ENCODE results near the gene UQCR10. TPM values are rescaled to one million over a fixed set of nuclear protein-coding genes. Genes with fewer than 3 reads are reported as not detected.

The UQCR10 gene
- total and polyA plus RNA-seq, 7 donors: 37.9 to 555 (median 84.5) TPM

DNA sequence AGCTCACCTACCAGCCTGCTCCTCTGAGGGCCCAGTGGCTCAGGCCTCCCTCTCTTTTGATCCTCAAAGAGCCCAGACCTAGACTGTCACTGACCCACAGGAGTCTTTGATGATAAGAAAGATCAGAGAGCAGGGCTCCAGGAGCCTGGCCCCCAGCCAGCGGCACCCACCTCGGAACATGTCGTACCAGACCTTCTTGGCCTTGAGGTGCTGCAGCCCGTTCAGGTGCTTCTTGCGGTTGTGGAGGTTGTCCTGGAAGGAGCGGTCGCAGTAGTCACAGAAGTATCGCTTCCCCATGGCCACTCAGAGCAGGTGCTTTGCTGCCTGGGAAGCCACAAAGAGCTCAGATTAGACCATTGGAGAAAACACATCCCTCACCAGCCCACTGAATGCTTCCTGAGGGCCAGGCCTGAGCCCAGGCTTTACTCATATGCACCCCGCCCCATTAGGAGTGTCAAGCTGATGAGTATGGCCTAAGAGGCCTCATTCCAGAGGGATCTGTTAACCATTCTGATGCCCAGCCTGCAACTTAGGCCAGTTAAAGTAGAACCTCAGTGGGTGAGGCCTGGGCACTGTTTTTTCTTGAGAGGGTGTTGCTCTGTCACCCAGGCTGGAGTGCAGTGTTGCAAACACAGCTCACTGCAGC, 18.8 kb upstream of the UQCR10 start:
- Histone ChIP-seq H3K36me3 (peaks cover 10 to 44% (median 17%) of the 10 kb centered on the region in 4 donors), H3K4me1 (no peaks in the 10 kb centered on the region), H3K27me3 (no peaks in the 10 kb centered on the region), H3K27ac (no peak overlapping the region), H3K9me3 (no peaks in the 10 kb centered on the region), H3K4me3 (no peak overlapping the region)
- TF ChIP-seq, protein P1, sequence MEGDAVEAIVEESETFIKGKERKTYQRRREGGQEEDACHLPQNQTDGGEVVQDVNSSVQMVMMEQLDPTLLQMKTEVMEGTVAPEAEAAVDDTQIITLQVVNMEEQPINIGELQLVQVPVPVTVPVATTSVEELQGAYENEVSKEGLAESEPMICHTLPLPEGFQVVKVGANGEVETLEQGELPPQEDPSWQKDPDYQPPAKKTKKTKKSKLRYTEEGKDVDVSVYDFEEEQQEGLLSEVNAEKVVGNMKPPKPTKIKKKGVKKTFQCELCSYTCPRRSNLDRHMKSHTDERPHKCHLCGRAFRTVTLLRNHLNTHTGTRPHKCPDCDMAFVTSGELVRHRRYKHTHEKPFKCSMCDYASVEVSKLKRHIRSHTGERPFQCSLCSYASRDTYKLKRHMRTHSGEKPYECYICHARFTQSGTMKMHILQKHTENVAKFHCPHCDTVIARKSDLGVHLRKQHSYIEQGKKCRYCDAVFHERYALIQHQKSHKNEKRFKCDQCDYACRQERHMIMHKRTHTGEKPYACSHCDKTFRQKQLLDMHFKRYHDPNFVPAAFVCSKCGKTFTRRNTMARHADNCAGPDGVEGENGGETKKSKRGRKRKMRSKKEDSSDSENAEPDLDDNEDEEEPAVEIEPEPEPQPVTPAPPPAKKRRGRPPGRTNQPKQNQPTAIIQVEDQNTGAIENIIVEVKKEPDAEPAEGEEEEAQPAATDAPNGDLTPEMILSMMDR (IDR thresholded peaks at IDR 0.05): no peak
- TF ChIP-seq POLR2AphosphoS5 (IDR thresholded peaks at IDR 0.05): no peak
- TF ChIP-seq POLR2A (IDR thresholded peaks at IDR 0.05): no peak
- TF ChIP-seq EP300 (IDR thresholded peaks at IDR 0.05): no peak
- intact Hi-C loops (cut with DNase I): no loop called here
- DNase-seq: no peak
- 93 to 94% methylated on average over 9 of the region's 9 CpGs for WGBS, 2 donors

DNA sequence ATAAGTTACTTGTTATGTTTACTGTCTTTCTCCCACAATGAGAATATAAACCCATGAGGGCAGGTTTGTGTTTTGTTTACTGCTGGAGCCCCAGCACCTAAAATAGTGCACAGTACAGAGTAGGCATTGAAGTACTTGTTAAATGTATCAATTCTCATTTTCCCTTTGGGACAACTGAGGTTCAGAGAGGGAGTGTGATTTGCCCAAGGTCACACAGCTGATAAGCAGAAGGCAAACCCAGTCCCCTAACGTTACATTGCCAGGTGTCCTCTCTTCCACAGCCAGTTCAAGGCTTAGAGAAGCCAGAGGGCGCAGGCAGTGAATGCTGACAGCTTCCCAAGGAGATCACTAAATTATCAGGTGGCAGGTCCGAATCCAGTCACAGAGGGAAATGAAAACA, 17.1 kb upstream of the UQCR10 start:
- Histone ChIP-seq H3K27ac (no peak overlapping the region), H3K36me3 (peaks cover 10 to 50% (median 21%) of the 10 kb centered on the region in 4 donors), H3K9me3 (no peaks in the 10 kb centered on the region), H3K4me3 (no peak overlapping the region), H3K27me3 (no peaks in the 10 kb centered on the region), H3K4me1 (no peaks in the 10 kb centered on the region)
- no peak for DNase-seq
- intact Hi-C loops (cut with DNase I): no loop called here
- TF ChIP-seq EP300 (IDR thresholded peaks at IDR 0.05): no peak
- TF ChIP-seq POLR2A (IDR thresholded peaks at IDR 0.05): no peak
- TF ChIP-seq, protein P1 (IDR thresholded peaks at IDR 0.05): no peak
- TF ChIP-seq POLR2AphosphoS5 (IDR thresholded peaks at IDR 0.05): no peak
- 90 to 96% methylated on average over 3 of the region's 3 CpGs for WGBS, 2 donors

DNA sequence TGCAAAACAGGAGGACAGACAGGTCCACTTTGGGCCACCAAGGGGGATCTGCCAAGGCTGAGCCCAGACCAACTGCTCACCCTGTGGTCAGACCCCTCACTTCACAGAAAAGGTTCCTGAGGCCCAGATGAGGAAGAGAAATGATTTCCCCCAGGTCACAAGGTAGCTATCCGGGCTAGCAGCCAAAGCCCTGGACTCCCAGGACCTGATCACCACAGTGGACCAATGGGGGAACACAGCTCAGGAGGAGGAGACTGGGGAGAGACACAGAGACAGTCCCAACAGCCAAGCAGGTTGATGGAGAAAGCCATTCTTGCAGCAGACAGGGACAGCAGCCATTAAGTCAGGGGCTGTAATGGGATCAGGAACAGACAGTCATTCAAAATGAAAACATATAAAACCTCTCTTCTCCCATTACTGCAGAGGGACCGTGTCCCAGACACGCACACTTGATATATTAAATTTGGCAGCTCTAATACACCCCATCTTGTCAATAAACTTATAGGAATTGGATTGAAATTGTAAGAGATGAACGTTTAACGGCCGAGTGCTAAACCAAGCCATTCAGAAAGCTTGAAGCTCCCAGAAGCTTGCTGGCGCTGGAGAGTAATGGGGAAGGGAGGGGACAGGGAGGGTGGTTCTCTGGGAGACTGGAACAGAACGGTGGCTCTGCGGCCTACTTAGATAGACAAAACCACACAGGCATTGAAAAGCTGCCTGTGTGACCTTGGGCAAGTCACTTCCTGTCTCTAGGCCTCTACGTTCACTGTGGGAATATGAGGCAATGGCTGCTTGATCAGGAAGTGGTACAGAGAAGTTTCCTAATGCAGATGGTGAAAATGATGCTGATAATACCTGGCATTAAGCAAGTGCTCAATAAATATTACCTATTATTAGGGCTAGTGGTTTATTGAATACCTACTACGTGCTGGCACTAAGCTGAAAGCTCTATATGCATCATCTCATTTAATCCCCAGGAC, 16.3 kb upstream of the UQCR10 start:
- no peak overlapping the region for H3K27ac ChIP-seq
- no peak for TF ChIP-seq EP300 (IDR thresholded peaks at IDR 0.05)
- TF ChIP-seq POLR2AphosphoS5 (IDR thresholded peaks at IDR 0.05): no peak
- no peak for TF ChIP-seq POLR2A (IDR thresholded peaks at IDR 0.05)
- TF ChIP-seq, protein P1 (IDR thresholded peaks at IDR 0.05): no peak
- peaks cover 10 to 44% (median 19%) of the 10 kb centered on the region in 4 donors for H3K36me3 ChIP-seq
- no peaks in the 10 kb centered on the region for H3K27me3 ChIP-seq
- WGBS, 2 donors: 81 to 90% methylated on average over 11 of the region's 11 CpGs
- DNase-seq: no peak
- H3K4me1 ChIP-seq: no peaks in the 10 kb centered on the region
- H3K4me3 ChIP-seq: no peak overlapping the region
- H3K9me3 ChIP-seq: no peaks in the 10 kb centered on the region
- intact Hi-C loops (cut with DNase I): no loop called here

DNA sequence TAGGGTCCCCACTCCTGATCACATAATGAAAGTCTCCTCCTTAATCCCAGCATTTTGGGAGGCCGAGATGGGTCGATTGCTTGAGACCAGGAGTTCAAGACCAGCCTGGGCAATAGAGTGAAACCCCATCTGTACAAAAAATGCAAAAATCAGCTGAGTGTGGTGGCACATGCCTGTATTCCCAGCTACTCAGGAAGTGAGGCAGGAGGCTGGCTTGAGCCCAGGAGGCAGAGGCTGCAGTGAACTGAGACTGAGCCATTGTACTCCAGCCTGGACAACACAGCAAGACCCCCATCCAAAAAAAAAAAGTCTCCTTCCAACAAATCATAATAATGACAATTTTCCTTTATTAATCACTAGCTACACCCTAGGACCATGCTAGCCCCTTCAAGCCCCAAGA, 15.5 kb upstream of the UQCR10 start:
- Histone ChIP-seq H3K4me3 (no peak overlapping the region), H3K9me3 (no peaks in the 10 kb centered on the region), H3K27ac (no peak overlapping the region), H3K4me1 (no peaks in the 10 kb centered on the region), H3K27me3 (no peaks in the 10 kb centered on the region), H3K36me3 (peaks cover 10 to 36% (median 18%) of the 10 kb centered on the region in 4 donors)
- no peak for DNase-seq
- TF ChIP-seq EP300 (IDR thresholded peaks at IDR 0.05) (no peak), POLR2A (IDR thresholded peaks at IDR 0.05) (no peak), POLR2AphosphoS5 (IDR thresholded peaks at IDR 0.05) (no peak)
- TF ChIP-seq, protein P1 (IDR thresholded peaks at IDR 0.05): no peak
- WGBS, 2 donors: 95% methylated on average over 2 of the region's 2 CpGs
- intact Hi-C loops (cut with DNase I): no loop called here

Data from sigmoid colon (tissue), 7 donors.